AG04450 (cell line): Measurements from ENCODE around the gene MACROD2. TPM values are rescaled to one million over a fixed set of nuclear protein-coding genes. Genes with fewer than 3 reads are reported as not detected.

Source experiments
- CTCF ChIA-PET: fragments of 300-600, 350-600 bp; formaldehyde crosslinking; extraction: SDS; loops from one replicate; lab custom pipeline; 2022; ENCODE audit warnings: antibody characterized with exemption, inconsistent platforms; lab: Charles Lee
- POLR2A ChIA-PET: fragments of 350-600 bp; formaldehyde crosslinking; extraction: SDS; loops from one replicate; lab custom pipeline; 2021; ENCODE audit warnings: antibody characterized with exemption, inconsistent platforms; lab: Yijun Ruan, JAX
- DNase-seq: peaks from one replicate; pipeline ENCODE4 v3.0.0-alpha.2; 2011; ENCODE audit warnings: low read depth, low spot score
- H3K27ac ChIP-seq: one replicate; pipeline ENCODE4 v1.5.1; 2012; ENCODE audit warnings: low read depth, low read length, control low read depth
- H3K27me3 ChIP-seq: one replicate; pipeline ENCODE4 v1.6.0; 2012; ENCODE audit warnings: low read length; ENCODE audit not compliant: control insufficient read depth, insufficient read depth
- H3K4me3 ChIP-seq: 2 replicates; pipeline ENCODE4 v1.5.1; 2011; ENCODE audit warnings: mild to moderate bottlenecking, low read depth, low read length, control low read depth
- H3K9me3 ChIP-seq: 2 replicates; pipeline ENCODE4 v1.5.1; 2012; ENCODE audit warnings: low read length; ENCODE audit not compliant: control insufficient read depth, insufficient read depth
- polyA plus RNA-seq: library from polyadenylated mRNA; depleted of rRNA; stranded (reverse); fragments of >200 nt; gene quantifications from 2 replicates; pipeline ENCODE4 v1.2.3, GENCODE V29; 2011
- TF ChIP-seq, protein P1 (sequence below): IDR thresholded peaks from 2 replicates; pipeline ENCODE4 v1.5.1; 2011; ENCODE audit warnings: low read depth, low read length, control low read depth, inconsistent platforms

Gene MACROD2
- polyA plus RNA-seq, 1 experiment = 0.02 TPM

DNA sequence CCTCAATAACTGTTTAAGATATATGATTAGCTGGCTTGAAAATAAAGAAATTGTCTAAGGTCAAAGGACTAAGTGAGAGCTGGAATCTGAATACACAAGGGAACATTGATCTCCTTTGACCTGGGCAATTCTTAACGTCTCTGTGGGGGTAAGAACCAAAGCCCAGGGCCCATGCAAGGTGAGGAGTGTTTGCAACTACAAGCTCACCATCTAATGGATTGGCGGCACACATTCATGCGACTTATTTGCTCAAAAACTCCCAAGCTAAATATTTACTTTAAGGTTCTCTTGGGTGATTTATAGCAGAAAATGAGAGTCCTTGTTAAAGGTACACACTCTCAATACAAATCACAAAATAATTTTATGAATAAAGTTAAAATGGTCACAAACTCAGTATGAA, 734.1 kb downstream of the MACROD2 start:
- no peak overlapping the region for H3K4me3 ChIP-seq
- DNase-seq = no peak
- ChIA-PET POLR2A (no interaction called here), CTCF (no interaction called here)
- TF ChIP-seq, protein P1, sequence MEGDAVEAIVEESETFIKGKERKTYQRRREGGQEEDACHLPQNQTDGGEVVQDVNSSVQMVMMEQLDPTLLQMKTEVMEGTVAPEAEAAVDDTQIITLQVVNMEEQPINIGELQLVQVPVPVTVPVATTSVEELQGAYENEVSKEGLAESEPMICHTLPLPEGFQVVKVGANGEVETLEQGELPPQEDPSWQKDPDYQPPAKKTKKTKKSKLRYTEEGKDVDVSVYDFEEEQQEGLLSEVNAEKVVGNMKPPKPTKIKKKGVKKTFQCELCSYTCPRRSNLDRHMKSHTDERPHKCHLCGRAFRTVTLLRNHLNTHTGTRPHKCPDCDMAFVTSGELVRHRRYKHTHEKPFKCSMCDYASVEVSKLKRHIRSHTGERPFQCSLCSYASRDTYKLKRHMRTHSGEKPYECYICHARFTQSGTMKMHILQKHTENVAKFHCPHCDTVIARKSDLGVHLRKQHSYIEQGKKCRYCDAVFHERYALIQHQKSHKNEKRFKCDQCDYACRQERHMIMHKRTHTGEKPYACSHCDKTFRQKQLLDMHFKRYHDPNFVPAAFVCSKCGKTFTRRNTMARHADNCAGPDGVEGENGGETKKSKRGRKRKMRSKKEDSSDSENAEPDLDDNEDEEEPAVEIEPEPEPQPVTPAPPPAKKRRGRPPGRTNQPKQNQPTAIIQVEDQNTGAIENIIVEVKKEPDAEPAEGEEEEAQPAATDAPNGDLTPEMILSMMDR = no peak
- no peaks in the 10 kb centered on the region for H3K9me3 ChIP-seq
- no peaks in the 10 kb centered on the region for H3K27me3 ChIP-seq
- H3K27ac ChIP-seq = no peak overlapping the region

DNA sequence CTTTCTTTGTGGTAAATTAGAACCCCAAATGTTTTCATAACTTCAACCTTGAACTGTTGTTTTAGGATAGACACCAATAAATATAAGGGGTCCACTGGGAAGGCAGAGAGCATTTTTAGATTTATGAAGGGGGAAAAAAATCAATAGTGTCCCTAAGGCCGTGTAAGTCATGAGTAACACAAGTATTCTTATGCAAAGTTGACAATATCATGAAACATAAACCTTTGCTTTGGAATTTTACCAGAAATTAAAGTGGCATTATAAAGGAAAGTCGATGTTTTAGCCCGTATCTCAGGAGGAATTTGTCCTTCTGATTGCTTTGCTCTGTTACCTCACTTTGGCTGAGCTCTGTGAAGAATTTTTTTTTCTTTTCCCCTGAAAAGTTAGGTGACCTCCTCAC, 737.0 kb downstream of the MACROD2 start:
- H3K4me3 ChIP-seq = no peak overlapping the region
- no peaks in the 10 kb centered on the region for H3K27me3 ChIP-seq
- TF ChIP-seq, protein P1 = no peak
- ChIA-PET CTCF (no interaction called here), POLR2A (no interaction called here)
- no peak overlapping the region for H3K27ac ChIP-seq
- DNase-seq = no peak
- no peaks in the 10 kb centered on the region for H3K9me3 ChIP-seq

DNA sequence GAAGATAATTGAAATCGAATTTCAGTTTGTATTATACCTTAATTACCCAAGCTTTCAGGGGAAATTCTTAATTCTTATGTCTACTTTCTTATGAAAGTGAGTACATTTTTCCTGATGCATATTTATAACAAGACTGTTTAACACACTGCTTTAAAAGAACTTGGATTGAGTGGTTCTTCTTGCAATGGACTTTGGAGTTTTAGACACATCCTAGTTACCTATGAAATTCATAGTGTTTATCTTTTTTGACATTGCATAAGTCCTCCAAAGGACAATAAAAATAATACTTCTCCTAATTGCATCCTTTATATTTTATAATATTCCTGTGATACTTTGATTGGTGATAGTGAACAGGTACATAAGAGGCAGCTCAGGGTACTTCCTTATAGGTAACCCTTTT, 737.7 kb downstream of the MACROD2 start:
- DNase-seq = no peak
- Histone ChIP-seq H3K4me3 (no peak overlapping the region), H3K9me3 (no peaks in the 10 kb centered on the region), H3K27ac (no peak overlapping the region), H3K27me3 (no peaks in the 10 kb centered on the region)
- TF ChIP-seq, protein P1 = no peak
- CTCF ChIA-PET = no interaction called here
- POLR2A ChIA-PET = no interaction called here

DNA sequence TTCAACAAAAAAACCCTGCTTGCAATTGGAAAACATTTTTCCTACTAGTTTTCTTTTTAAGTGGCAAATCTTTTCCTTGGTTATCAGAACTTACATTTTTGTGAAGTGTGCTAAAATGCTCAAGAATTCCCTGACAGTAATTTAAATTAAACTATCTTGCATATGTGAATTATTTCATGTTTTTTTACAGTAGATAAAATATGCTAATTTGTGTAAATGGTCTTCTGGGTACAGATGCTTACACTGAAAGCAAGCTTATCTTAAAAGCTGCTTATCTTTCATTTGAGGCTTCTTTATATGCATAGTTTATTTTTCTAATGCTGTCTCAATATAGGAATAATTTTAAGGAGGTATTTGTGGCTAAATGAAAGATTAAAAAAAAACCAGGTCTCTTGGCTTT, 745.1 kb downstream of the MACROD2 start:
- Histone ChIP-seq H3K27me3 (no peaks in the 10 kb centered on the region), H3K9me3 (no peaks in the 10 kb centered on the region), H3K27ac (no peak overlapping the region), H3K4me3 (no peak overlapping the region)
- ChIA-PET POLR2A (no interaction called here), CTCF (no interaction called here)
- TF ChIP-seq, protein P1 = no peak
- no peak for DNase-seq

DNA sequence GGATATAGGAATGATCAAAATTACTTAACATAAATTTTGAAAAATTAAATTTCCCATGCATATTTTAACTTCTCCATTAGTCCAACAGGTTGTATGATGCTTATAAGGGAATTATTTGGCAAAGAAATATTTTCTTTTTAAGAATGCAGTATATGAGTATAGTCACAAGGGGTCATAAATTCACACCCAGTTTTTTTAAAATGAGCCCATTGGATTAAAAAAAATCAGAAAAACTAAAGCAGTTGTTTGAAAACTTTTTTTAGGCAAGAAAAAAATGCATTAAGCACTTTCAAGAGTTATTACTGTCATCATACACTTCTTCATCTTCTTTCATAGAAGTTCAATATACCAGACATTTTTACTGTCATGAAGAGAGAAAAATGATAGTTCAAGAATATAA, 746.3 kb downstream of the MACROD2 start:
- ChIA-PET CTCF (no interaction called here), POLR2A (no interaction called here)
- TF ChIP-seq, protein P1 = no peak
- Histone ChIP-seq H3K4me3 (no peak overlapping the region), H3K27me3 (no peaks in the 10 kb centered on the region), H3K9me3 (no peaks in the 10 kb centered on the region), H3K27ac (no peak overlapping the region)
- DNase-seq = no peak
